ENCODE results near the gene PLA2G2D.

DNA sequence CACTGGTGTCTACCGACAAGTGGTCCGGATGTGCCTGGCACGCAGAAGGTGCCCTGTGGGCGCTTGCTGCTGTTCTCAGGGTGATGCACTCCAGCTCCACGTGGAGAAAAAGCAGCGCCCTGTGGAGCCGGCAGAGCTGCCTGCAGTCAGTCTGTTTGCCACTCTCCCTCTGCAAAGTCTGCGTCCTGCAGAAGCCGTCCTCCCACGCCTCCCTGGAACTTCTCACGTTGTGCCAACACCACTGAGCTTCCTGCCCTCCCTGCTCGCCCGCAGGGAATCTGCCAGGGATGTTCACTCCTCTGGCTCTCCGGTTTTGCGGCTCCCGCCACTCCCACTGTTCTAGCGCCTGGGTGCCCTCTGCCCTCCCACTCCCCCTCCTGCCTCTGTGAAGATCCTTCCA, 46.7 kb upstream of the PLA2G2D start:
- no peak for TF ChIP-seq EZH2phosphoT487 (conservative IDR thresholded peaks at IDR 0.05; ENCODE audit: low read length)
- TF ChIP-seq, protein P1, sequence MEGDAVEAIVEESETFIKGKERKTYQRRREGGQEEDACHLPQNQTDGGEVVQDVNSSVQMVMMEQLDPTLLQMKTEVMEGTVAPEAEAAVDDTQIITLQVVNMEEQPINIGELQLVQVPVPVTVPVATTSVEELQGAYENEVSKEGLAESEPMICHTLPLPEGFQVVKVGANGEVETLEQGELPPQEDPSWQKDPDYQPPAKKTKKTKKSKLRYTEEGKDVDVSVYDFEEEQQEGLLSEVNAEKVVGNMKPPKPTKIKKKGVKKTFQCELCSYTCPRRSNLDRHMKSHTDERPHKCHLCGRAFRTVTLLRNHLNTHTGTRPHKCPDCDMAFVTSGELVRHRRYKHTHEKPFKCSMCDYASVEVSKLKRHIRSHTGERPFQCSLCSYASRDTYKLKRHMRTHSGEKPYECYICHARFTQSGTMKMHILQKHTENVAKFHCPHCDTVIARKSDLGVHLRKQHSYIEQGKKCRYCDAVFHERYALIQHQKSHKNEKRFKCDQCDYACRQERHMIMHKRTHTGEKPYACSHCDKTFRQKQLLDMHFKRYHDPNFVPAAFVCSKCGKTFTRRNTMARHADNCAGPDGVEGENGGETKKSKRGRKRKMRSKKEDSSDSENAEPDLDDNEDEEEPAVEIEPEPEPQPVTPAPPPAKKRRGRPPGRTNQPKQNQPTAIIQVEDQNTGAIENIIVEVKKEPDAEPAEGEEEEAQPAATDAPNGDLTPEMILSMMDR (IDR thresholded peaks at IDR 0.05; ENCODE audit: insufficient read depth, low read length, poor library complexity, severe bottlenecking): no peak

Data from SU-DHL-6 (cell line).